ENCODE results near the gene CCR7.
"Not testable (repeated sequence)": the region's sequence is repeated elsewhere in the genome, so short reads cannot be mapped to it uniquely, and the experiment has no call there.

Gene CCR7

GRCh38 chr17:40597556-40598300 lies 32.5 kb upstream of the CCR7 start:
- DNase-seq, result no peak

- DNase-seq, result no peak
These were observed 31.9 kb upstream of the CCR7 start for GRCh38 chr17:40597156-40597555.

GRCh38 chr17:40596261-40596919 lies 31.1 kb upstream of the CCR7 start:
- no peak for DNase-seq

GRCh38 chr17:40590742-40591141 lies 25.5 kb upstream of the CCR7 start:
- DNase-seq, result no peak

- DNase-seq, result no peak
These were observed 23.3 kb upstream of the CCR7 start for GRCh38 chr17:40588552-40588951.

GRCh38 chr17:40586264-40586663 lies 21.0 kb upstream of the CCR7 start:
- DNase-seq, result not testable (repeated sequence)

GRCh38 chr17:40584950-40585349 lies 19.7 kb upstream of the CCR7 start:
- DNase-seq, result not testable (repeated sequence)

- no peak for DNase-seq
These were observed 17.1 kb upstream of the CCR7 start for GRCh38 chr17:40582328-40582901.

- DNase-seq, result no peak
These were observed 14.9 kb upstream of the CCR7 start for GRCh38 chr17:40580140-40580539.

- DNase-seq, result no peak
These were observed 14.2 kb upstream of the CCR7 start for GRCh38 chr17:40579471-40579870.

GRCh38 chr17:40577611-40578065 lies 12.4 kb upstream of the CCR7 start:
- DNase-seq, result no peak

GRCh38 chr17:40576113-40576740 lies 11.0 kb upstream of the CCR7 start:
- no peak for DNase-seq

GRCh38 chr17:40574292-40574691 lies 9.0 kb upstream of the CCR7 start:
- no peak for DNase-seq

- DNase-seq, result not testable (repeated sequence)
These were observed 7.1 kb upstream of the CCR7 start for GRCh38 chr17:40572245-40572993.

- no peak for DNase-seq
These were observed 3.0 kb upstream of the CCR7 start for GRCh38 chr17:40568074-40568836.

GRCh38 chr17:40567377-40567776 lies 2.1 kb upstream of the CCR7 start:
- no peak for DNase-seq

GRCh38 chr17:40565769-40566409 lies 617 bp upstream of the CCR7 start:
- no peak for DNase-seq

GRCh38 chr17:40564195-40564882 lies 933 bp downstream of the CCR7 start:
- no peak for DNase-seq

- DNase-seq, result no peak
These were observed 1.8 kb downstream of the CCR7 start for GRCh38 chr17:40563220-40564052.

- DNase-seq, result no peak
These were observed 2.4 kb downstream of the CCR7 start for GRCh38 chr17:40562838-40563219.

Data from right kidney (tissue), 1 donor.